ENCODE data around the gene CCDC149. TPM values are rescaled to one million over a fixed set of nuclear protein-coding genes. Genes with fewer than 3 reads are reported as not detected.
A peak's percentile ranks its signal among the peaks of the same experiment; 100 is the strongest.

The CCDC149 gene
- total RNA-seq, 1 experiment from 2014 or later: 1.1 TPM

DNA sequence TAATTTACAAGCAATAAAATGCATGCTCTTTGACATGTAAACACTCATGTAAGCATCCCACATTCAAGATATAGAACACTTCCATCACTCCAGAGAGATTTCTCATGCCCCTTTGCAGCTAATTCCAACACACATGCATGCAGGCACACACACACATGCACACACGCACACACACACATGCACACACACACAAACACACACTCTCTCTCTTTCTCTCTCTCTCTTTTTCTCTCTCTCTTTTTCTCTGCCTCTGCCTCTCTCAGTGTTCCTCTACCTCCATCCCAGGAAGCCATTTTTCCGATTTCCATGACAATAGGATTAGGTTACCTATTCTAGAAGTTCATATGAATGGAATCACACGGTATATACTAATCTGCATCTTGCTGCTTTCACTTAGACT, 129.3 kb downstream of the CCDC149 start:
- Histone ChIP-seq H3K4me1 (no peaks in the 10 kb centered on the region), H3K9me3 (replicated peaks) (no peaks in the 10 kb centered on the region), H3K4me3 (no peak overlapping the region), H3K36me3 (no peaks in the 10 kb centered on the region), H3K27ac (no peak overlapping the region), H3K27me3 (no peaks in the 10 kb centered on the region)
- no peak for DNase-seq

DNA sequence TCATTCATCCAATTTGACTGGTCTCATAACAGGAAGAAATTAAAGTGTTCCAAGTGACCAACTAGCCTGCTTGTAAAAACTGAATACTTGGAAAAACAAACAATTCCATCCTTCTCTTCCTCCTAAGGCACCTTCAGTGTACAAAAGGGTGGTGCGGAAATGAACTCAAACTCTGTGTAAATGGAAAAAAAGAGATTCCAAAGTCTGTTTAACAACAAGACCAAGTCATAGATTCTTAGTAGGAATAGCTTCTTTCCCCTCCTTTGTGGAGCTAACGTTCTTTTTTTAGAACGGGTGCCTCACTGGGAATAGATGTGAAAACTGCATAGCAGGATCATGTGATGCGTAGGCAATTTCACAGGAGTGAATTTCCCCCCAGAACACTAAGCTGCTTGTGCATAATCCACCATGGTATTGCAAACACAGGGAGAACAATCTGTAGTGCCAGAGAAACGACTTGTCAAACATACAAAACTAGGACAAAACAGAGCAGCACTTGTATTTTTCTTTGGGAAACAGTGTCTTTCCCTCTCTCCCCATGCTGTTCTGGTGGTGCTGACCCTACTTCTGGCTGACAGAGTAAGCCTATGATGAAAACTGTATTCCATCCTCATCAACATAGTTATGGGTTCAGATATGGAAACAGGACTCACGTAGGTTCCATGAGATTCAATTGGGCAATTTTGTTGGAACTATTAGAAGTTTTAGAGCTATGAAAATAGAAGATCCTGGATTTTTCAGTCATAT, 130.7 kb downstream of the CCDC149 start:
- Histone ChIP-seq H3K4me1 (no peaks in the 10 kb centered on the region), H3K36me3 (no peaks in the 10 kb centered on the region), H3K9me3 (replicated peaks) (no peaks in the 10 kb centered on the region), H3K4me3 (no peak overlapping the region), H3K27ac (no peak overlapping the region), H3K27me3 (no peaks in the 10 kb centered on the region)
- DNase-seq: no peak

DNA sequence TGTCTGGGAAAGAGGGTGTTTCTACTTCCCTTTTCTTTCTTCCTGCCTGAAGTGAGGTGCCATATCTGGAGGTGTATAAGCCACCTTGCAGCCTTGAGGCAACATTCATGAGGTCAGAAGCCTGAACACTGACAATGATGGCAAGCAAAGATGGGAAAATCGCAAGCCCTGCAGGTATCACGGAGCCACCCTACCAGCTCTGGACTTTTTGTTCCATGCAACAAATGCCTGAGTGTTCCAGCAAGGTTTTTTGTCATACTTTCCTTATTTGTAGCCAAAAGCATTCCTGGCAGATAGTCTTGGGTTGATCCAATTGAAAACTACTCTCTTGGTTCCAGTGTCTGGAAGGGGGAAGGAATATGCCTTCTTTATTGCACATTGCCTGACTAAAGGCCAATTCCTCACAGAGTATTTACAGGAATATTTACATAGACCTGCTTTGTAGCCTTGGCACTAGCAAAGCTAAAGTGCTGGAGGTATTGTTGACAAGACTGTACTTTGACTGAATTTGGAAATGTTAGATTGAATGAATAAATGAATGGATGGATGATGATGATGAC, 131.8 kb downstream of the CCDC149 start:
- Histone ChIP-seq H3K4me1 (no peaks in the 10 kb centered on the region), H3K27ac (no peak overlapping the region), H3K36me3 (no peaks in the 10 kb centered on the region), H3K9me3 (replicated peaks) (no peaks in the 10 kb centered on the region), H3K27me3 (no peaks in the 10 kb centered on the region), H3K4me3 (no peak overlapping the region)
- DNase-seq: no peak

DNA sequence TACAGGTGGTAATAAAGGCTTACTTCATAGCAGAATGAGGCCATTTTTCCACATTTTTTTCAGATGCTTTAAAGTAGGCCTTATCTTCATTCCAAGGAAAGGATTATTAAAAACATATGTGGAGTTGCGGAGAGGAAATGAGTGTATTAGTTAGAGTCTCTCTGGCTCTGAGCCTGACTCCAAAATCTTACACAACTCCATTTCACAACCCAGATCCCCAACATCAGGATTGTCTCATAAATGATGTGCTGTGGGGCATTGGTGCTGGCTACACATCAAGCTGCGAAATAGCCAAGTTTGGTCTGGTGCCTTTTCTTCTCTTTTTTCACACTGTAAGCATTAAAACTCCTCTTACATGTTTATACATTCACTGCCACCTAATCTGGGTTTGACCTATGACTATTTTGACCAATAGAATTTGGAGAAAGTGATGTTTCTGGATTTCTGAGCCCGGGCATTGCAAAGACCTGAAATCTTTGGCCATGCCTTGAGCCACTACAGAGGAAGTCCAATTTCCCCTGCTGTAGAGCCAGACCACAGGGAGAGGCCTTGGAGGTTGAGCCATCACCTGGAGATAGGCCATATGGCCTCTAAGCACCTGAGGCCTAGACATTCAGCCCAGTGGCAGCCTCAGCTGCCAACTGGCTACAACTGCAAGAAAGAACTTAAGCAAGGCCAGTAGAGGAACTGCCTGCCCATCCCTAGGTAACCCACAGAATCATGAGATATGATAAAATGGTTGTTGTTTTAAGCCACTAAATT, 134.2 kb downstream of the CCDC149 start:
- H3K9me3 ChIP-seq (replicated peaks): no peaks in the 10 kb centered on the region
- no peak for DNase-seq
- H3K4me1 ChIP-seq: no peaks in the 10 kb centered on the region
- H3K36me3 ChIP-seq: no peaks in the 10 kb centered on the region
- no peaks in the 10 kb centered on the region for H3K27me3 ChIP-seq
- H3K4me3 ChIP-seq: no peak overlapping the region
- no peak overlapping the region for H3K27ac ChIP-seq

DNA sequence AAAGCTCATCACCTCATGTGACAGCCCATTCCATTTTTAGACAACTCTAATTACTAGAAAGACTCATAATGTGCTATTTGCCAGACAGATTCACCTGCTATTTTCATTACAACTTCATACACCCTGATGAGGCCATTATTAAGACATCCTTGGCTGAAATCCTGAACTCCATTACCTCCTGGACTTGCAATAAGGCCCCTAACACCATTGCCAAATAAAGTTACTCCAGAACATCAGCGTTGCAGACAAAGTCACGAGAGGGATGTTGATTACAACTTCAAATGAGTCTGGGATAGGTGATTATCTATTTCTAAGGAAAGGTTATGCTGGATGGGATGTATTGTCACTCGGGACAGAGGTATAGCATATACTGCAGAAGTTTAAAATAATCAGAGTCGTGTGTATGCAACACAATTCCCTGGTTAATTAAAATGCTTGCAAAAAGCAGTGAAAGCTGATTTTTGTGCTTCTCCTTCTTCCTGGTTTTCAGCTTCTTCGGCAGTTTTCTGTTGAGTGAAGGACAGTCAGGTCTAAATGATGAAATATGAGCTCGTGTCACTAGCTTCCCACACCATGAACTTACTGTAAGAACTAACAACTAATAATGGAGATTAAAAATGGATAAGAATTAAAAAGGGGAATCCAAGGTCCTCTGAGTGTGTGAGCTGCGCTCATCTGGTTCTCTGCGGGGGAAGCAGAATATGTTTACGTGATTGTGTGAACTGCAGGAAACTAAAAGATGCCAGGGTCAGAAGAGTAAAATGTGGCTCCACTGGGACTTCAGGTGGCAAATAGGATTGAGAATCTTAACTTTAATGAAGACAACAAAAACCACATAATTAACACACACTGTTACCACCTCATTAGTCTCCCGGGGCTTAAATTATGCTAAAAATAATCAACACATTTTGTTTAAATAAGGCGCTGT, 135.0 kb downstream of the CCDC149 start:
- Histone ChIP-seq H3K9me3 (replicated peaks) (no peaks in the 10 kb centered on the region), H3K4me1 (no peaks in the 10 kb centered on the region), H3K27ac (no peak overlapping the region), H3K4me3 (no peak overlapping the region), H3K27me3 (no peaks in the 10 kb centered on the region), H3K36me3 (no peaks in the 10 kb centered on the region)
- no peak for DNase-seq

DNA sequence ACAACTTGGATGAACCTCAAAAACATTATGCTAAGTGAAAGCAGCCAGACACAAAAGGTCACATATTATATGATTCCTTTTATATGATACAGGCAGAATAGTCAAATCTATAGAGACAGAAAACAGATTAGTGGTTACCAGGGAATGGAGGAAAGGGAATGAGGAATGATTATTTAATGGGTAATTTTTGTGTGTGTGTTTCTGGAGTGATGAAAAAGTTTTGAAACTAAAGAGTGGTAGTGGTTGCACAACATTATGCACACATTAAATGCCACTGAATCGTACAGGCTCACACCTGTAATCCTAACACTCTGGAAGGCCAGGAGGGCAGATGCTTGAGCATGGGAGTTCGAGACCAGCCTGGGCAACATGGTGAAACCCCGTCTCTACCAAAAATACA, 137.1 kb downstream of the CCDC149 start:
- no peaks in the 10 kb centered on the region for H3K9me3 ChIP-seq (replicated peaks)
- no peak overlapping the region for H3K4me3 ChIP-seq
- no peak overlapping the region for H3K27ac ChIP-seq
- H3K36me3 ChIP-seq: no peaks in the 10 kb centered on the region
- H3K4me1 ChIP-seq: peaks cover 15% of the 10 kb centered on the region
- no peaks in the 10 kb centered on the region for H3K27me3 ChIP-seq
- no peak for DNase-seq

DNA sequence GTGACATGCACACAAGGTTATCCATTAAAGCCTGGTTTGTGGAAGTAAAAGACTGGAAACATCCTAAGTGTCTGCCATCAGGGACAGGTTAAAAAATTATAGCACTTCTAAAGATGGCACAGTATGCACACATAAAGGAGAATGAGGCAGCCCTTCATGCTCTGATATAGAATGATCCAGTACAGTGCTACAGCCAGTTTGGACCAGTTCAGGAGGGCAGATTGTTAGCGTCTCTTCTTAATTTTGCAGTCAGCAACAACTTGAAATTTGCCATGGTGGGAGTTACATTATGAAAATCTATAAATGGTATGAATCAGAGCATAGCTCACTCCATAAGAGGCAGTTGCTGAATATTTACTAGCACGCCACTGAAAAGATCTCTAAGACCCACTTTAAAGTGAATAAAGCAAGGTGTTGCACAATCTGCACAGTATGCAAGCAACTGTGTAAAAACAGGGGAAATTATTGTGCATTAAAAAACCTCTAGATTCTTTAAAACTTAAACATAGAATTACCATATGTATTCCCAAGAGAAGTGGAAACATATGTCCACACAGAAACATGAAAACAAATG, 137.7 kb downstream of the CCDC149 start:
- no peak for DNase-seq
- no peaks in the 10 kb centered on the region for H3K36me3 ChIP-seq
- no peak overlapping the region for H3K27ac ChIP-seq
- no peaks in the 10 kb centered on the region for H3K9me3 ChIP-seq (replicated peaks)
- no peaks in the 10 kb centered on the region for H3K27me3 ChIP-seq
- H3K4me3 ChIP-seq: no peak overlapping the region
- H3K4me1 ChIP-seq: peaks cover 21% of the 10 kb centered on the region

DNA sequence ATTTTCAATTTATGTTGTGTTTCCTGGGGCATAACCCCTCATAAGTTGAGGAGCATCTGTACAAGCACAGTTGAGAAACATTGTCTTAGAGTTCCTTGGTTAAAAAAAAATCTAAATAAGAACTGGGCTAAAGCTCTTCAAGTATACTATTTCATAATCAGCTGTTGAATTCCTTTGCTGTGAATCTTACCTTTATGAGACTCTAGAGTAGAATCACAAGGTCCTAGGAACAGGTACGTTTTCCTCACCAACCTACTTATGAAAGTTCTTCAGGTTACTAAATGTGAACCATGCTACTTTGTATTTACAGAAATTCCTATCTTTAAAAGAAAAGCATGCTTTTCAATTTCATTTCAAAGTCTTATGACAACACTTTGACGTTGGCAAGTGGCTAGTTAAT, 138.4 kb downstream of the CCDC149 start:
- Histone ChIP-seq H3K9me3 (replicated peaks) (no peaks in the 10 kb centered on the region), H3K4me1 (peaks cover 26% of the 10 kb centered on the region), H3K27me3 (no peaks in the 10 kb centered on the region), H3K4me3 (no peak overlapping the region), H3K27ac (no peak overlapping the region), H3K36me3 (no peaks in the 10 kb centered on the region)
- no peak for DNase-seq

DNA sequence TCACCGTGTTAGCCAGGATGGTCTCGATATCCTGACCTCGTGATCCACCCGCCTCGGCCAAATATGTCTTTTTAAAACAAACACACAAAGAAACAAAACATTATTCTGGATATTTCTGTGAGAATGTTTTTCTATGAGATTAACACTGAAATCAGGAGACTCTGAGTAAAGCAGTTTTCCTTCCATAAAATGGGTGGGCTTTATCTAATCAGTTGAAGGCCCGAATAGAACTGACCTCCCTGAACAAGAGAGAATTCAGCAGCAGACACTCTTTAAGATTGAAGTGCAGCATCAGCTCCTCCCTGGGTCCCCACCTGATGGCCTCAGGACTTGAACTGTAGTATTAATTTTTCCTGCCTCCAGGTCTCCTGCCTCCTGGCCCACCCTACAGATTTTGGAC, 139.9 kb downstream of the CCDC149 start:
- H3K36me3 ChIP-seq: no peaks in the 10 kb centered on the region
- H3K9me3 ChIP-seq (replicated peaks): no peaks in the 10 kb centered on the region
- no peak overlapping the region for H3K4me3 ChIP-seq
- no peak for DNase-seq
- H3K4me1 ChIP-seq: peaks cover 26% of the 10 kb centered on the region
- H3K27me3 ChIP-seq: no peaks in the 10 kb centered on the region
- no peak overlapping the region for H3K27ac ChIP-seq

DNA sequence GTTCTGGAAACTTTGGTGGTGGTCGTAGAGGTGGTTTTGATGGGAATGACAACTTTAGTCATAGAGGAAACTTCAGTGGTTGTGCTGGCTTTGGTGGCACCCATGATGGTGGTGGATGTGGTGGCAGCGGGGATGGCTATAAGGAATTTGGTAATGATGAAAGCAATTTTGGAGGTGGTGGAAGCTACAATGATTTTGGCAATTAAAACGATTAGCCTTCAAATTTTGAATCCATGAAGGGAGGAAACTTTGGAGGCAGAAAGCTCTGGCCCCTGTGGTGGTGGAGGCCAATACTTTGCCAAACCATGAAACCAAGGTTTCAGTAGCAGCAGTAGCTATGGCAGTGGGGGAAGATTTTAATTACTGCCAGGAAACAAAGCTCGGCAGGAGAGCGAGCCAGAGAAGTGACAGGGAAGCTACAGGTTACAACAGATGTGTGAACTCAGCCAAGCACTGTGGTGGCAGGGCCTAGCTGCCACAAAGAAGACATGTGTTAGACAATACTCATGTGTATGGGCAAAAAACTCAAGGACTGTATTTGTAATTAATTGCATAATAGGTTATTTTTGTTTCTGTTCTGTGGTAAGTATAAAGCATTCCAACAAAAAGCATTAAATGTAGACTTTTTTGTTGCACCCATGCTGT, 140.7 kb downstream of the CCDC149 start:
- Histone ChIP-seq H3K9me3 (replicated peaks) (no peaks in the 10 kb centered on the region), H3K36me3 (no peaks in the 10 kb centered on the region), H3K4me1 (peaks cover 26% of the 10 kb centered on the region), H3K4me3 (no peak overlapping the region), H3K27me3 (no peaks in the 10 kb centered on the region), H3K27ac (peak overlapping the region; percentile 19; the same call in 1 of the 2 replicates)
- peak; percentile 34 to 63 for DNase-seq

DNA sequence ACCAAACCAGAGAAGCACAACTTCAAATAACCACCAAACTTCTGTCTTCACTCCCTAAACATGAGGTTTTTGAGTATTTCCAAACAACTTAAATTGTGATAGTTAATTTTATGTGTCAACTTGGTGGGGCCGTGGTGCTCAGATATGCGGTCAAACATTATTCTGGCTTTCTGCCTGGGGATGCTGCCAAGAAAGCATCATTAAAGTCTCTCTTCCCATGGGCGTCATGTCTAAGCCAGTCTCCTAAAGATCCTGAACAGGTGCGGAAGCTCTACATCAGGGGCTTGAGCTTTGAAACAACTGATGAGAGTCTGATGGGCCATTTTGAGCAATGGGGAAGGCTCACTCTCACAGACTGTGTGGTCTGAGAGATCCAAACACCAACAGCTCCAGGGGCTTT, 141.6 kb downstream of the CCDC149 start:
- Histone ChIP-seq H3K27ac (no peak overlapping the region), H3K4me3 (no peak overlapping the region), H3K36me3 (no peaks in the 10 kb centered on the region), H3K9me3 (replicated peaks) (no peaks in the 10 kb centered on the region), H3K4me1 (peaks cover 26% of the 10 kb centered on the region), H3K27me3 (no peaks in the 10 kb centered on the region)
- DNase-seq: peak; percentile 68 to 85

DNA sequence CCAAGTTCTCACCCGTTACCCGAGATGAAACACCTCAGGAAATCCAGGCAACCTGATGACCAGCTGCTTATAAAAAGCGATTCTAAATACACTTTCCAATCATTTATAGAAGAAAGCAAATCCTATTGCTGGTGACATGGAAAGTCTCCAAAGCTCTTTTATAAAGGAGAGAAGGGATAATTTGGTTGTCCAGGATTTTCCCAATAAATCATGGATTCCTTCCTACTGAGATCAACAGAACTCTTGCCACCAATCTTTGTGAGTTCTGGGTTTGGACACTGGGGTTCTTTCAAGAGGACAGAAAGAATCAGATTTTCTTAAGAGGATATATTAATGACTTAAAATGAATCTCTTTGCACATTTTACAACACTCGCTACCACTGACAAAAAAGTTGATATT, 142.2 kb downstream of the CCDC149 start:
- DNase-seq: no peak
- peaks cover 26% of the 10 kb centered on the region for H3K4me1 ChIP-seq
- H3K27me3 ChIP-seq: no peaks in the 10 kb centered on the region
- peak overlapping the region; percentile 17; the same call in 1 of the 2 replicates for H3K27ac ChIP-seq
- no peak overlapping the region for H3K4me3 ChIP-seq
- H3K9me3 ChIP-seq (replicated peaks): no peaks in the 10 kb centered on the region
- no peaks in the 10 kb centered on the region for H3K36me3 ChIP-seq

DNA sequence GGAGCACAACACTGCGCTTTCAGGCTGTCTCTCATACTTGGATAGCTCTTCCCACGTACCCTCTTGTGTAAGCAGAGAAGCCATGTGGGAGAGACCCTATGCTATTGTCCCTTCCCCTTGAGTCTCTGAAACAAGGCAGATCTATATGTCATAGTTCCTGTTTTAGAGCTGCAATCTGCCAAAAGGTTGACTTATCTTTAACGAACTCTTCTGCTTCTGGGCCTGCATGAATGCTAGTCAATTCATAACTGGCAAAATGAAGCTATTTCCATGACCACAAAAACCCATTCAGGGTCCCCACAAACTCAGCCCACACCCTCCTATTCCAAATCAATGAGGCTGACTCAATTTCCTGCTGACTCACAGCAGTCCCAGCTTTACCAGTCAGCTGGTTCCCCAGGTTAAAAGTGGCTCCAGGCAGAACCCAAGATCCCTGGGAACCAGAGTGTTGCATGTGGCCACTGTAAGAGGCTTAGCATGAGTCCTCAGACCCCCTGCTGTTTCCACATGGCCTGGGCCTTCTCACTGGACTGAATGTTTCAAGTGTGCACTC, 142.7 kb downstream of the CCDC149 start:
- H3K27ac ChIP-seq: peak overlapping the region; percentile 17; the same call in 1 of the 2 replicates
- H3K4me1 ChIP-seq: peaks cover 29% of the 10 kb centered on the region
- H3K27me3 ChIP-seq: no peaks in the 10 kb centered on the region
- H3K36me3 ChIP-seq: no peaks in the 10 kb centered on the region
- DNase-seq: peak; percentile 50 to 60
- no peaks in the 10 kb centered on the region for H3K9me3 ChIP-seq (replicated peaks)
- H3K4me3 ChIP-seq: no peak overlapping the region

DNA sequence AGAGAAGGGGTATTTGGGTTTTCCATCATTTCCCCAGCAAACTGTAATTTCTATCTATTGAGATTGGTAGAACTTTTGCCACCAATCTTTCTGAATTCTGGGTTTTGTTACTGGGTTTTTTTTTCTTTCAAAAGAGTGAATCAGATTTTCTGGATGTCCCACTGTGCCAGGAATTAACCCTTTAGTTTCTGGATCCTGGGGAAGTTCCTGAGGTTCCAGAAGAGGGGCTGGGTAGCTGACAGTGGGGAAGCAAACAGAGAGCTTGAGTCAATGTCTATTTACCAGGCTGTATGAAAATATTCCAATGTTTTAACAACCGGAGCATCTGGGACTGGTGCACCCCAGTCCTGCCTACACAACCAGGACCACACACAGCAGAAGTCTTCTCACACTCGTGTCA, 143.3 kb downstream of the CCDC149 start:
- H3K36me3 ChIP-seq: no peaks in the 10 kb centered on the region
- H3K27me3 ChIP-seq: no peaks in the 10 kb centered on the region
- no peak for DNase-seq
- H3K9me3 ChIP-seq (replicated peaks): no peaks in the 10 kb centered on the region
- H3K27ac ChIP-seq: peak overlapping the region; percentile 17; the same call in 1 of the 2 replicates
- no peak overlapping the region for H3K4me3 ChIP-seq
- H3K4me1 ChIP-seq: peaks cover 29% of the 10 kb centered on the region

All from SJCRH30 (cell line).